NT2/D1 (cell line): ENCODE results near the gene TRMO.
A peak's percentile ranks its signal among the peaks of the same experiment; 100 is the strongest.

Experiments used
- DNase-seq: peaks from one replicate; pipeline ENCODE4 v3.0.0-alpha.2; 2011; ENCODE audit warnings: low read depth, low spot score
- H3K27me3 ChIP-seq: 2 replicates; pipeline ENCODE4 v1.6.0; 2011; ENCODE audit warnings: mild to moderate bottlenecking; ENCODE audit not compliant: insufficient read length, insufficient read depth
- H3K36me3 ChIP-seq: 2 replicates; pipeline ENCODE4 v1.6.1; 2011; ENCODE audit warnings: mild to moderate bottlenecking, low read length, mixed read lengths; ENCODE audit not compliant: insufficient read depth, insufficient read length
- H3K4me1 ChIP-seq: 2 replicates; pipeline ENCODE4 v1.5.1; 2011; ENCODE audit not compliant: insufficient read depth, insufficient read length
- H3K4me3 ChIP-seq: 2 replicates; pipeline ENCODE4 v1.5.1; 2011; ENCODE audit warnings: low read depth; ENCODE audit not compliant: insufficient read length
- H3K9ac ChIP-seq: 2 replicates; pipeline ENCODE4 v1.6.0; 2011; ENCODE audit warnings: low read depth; ENCODE audit not compliant: insufficient read length
- H3K9me3 ChIP-seq: 2 replicates; pipeline ENCODE4 v1.5.1; 2011; ENCODE audit warnings: mild to moderate bottlenecking, low read length; ENCODE audit not compliant: insufficient read depth
- SUZ12 ChIP-seq: IDR thresholded peaks from 2 replicates; pipeline ENCODE4 v1.6.1; 2011; ENCODE audit not compliant: insufficient read length, insufficient read depth; ENCODE audit errors: extremely low read depth
- YY1 ChIP-seq: IDR thresholded peaks from 2 replicates; pipeline ENCODE4 v1.6.1; 2011; ENCODE audit not compliant: insufficient read length, insufficient read depth
- ZNF274 ChIP-seq: IDR thresholded peaks from 2 replicates; pipeline ENCODE4 v1.6.1; 2011; ENCODE audit warnings: mild to moderate bottlenecking, low read depth, low read length

The TRMO gene

DNA sequence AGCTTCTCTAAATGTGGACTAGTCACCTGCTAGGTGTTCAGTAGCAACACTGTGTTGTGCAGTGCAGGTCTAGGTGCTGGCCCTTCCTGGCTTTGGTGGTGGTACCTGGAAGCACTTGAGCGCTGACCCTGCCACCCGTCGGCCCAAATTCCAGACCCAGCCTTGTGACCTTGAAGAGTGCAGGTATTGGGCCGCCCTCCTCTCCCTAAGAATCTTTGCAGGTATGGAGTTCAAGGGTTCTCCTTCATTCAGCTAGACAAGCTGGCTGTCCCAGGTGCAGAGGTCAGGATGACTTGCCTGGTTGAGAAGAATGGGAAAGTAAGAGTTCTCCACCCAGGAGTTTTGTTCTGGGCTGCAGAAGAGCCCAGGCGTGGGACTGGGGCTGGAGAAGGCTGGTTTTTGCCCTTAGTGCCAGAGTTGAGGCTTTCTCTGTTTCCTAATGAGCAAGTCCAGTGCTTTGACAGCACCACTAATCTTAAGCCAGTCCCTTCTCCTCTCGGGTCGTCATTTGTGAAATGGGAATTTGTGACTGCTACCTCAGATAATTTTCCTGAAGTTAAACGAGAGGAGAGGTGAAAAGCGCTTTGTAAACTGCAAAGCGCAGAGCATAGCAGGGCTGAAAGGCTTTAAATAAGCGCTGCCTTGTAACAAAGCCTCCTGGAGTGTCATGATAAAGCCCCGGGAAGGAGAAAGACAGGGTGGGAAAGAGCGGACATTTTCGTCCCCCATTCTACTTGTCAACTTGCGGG is 65.3 kb downstream of the TRMO start:
- peaks cover 9% of the 10 kb centered on the region for H3K4me1 ChIP-seq
- peaks cover 98% of the 10 kb centered on the region for H3K27me3 ChIP-seq
- H3K9ac ChIP-seq = peak overlapping the region; percentile 22
- H3K9me3 ChIP-seq = no peaks in the 10 kb centered on the region
- H3K36me3 ChIP-seq = no peaks in the 10 kb centered on the region
- TF ChIP-seq SUZ12 (no peak), YY1 (no peak), ZNF274 (no peak)
- no peak overlapping the region for H3K4me3 ChIP-seq
- no peak for DNase-seq

DNA sequence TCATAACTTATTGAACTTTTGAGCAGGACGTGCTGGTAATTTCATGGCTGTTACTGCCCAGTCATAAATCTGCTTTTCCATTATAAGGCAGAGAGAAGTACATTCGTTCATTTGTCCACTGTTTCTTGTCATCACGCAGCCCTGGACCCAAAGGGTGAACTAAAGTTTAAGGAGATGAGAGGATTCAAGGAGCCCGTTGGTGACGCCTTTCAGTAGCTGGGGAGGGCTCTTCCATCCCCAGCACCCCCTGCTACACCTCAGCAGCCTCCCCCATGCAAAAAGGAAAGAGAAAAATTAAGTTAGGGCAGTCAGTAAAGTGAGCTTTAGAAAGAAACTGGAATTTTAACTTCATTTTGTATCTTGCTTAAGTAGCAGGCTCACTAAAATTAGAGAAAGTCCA is 66.4 kb downstream of the TRMO start:
- Histone ChIP-seq H3K36me3 (no peaks in the 10 kb centered on the region), H3K27me3 (peaks cover 99% of the 10 kb centered on the region), H3K9ac (no peak overlapping the region), H3K9me3 (no peaks in the 10 kb centered on the region), H3K4me3 (no peak overlapping the region), H3K4me1 (peaks cover 9% of the 10 kb centered on the region)
- DNase-seq = no peak
- TF ChIP-seq ZNF274 (no peak), YY1 (no peak), SUZ12 (no peak)

DNA sequence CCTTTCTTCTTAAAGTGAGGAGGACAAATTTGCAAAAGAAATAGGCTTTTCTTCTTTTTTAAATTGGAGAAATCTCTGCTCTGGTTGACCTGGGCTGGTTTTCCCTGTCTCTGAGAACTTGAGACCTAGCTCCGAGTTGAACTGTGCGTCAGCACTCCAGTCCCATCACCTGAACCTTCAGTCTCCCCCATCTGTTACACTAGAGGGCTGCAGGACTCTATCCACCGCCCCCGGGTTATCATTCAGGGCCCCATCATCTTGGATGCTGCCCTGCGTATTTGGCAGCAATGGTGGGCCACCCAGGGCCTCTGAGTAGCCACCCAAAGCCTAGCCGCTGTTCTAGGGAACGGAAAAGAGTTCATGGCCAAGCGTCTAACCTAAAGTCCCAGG is 66.8 kb downstream of the TRMO start:
- DNase-seq = no peak
- Histone ChIP-seq H3K4me3 (no peak overlapping the region), H3K36me3 (no peaks in the 10 kb centered on the region), H3K27me3 (peaks cover 99% of the 10 kb centered on the region), H3K9ac (no peak overlapping the region), H3K9me3 (no peaks in the 10 kb centered on the region), H3K4me1 (peaks cover 9% of the 10 kb centered on the region)
- no peak for TF ChIP-seq ZNF274
- no peak for TF ChIP-seq YY1
- no peak for TF ChIP-seq SUZ12

DNA sequence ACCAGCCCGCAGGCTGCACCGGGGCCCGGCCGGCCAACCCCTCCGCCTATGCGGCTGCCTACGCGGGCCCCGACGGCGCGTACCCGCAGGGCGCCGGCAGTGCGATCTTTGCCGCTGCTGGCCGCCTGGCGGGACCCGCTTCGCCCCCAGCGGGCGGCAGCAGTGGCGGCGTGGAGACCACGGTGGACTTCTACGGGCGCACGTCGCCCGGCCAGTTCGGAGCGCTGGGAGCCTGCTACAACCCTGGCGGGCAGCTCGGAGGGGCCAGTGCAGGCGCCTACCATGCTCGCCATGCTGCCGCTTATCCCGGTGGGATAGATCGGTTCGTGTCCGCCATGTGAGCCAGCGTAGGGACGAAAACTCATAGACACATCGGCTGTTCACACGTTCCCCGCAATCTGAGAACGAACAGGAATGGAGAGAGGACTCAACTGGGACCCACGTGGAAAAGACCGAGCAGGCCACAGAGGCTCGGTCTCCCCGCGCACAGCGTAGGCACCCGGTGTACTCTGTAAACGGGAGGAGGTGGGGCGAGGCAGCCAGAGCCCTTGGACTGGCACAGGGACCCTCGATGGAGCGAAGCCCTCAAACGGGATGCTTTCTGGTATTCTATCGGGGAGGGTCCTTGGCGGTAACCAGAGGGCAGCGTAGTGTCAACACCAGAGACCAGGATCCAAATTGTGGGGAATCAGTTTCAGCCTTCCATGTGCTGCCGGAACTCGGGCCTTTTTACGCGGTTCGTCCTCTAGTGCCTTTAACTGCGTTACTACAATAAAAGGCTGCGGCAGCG is 67.4 kb downstream of the TRMO start:
- Histone ChIP-seq H3K36me3 (no peaks in the 10 kb centered on the region), H3K4me3 (peak overlapping the region; percentile 41)

More for the DNA sequence above, 67.4 kb downstream of the TRMO start:
- no peak for TF ChIP-seq SUZ12
- TF ChIP-seq ZNF274 = no peak
- no peak for TF ChIP-seq YY1
- no peak overlapping the region for H3K9ac ChIP-seq
- peaks cover 99% of the 10 kb centered on the region for H3K27me3 ChIP-seq
- H3K4me1 ChIP-seq = peaks cover 9% of the 10 kb centered on the region
- no peak for DNase-seq
- no peaks in the 10 kb centered on the region for H3K9me3 ChIP-seq
